K562 (cell line): Measurements from ENCODE around the gene CNPY2. TPM values are rescaled to one million over a fixed set of nuclear protein-coding genes. Genes with fewer than 3 reads are reported as not detected.

Source experiments
- ATAC-seq: fragments of 200-7000 bp; cut with Tn5 transposase; 3 replicates; pipeline ENCODE4 v1.9.1; 2020; ENCODE audit warnings: moderate library complexity
- BruUV-seq: library from RNA; stranded (reverse); fragments of 400-500 nt; replicated peaks from 2 replicates; lab custom pipeline; 2021; lab: Mats Ljungman, UMichigan
- CTCF ChIA-PET: fragments of 300-600 bp; formaldehyde crosslinking; extraction: SDS; loops from one replicate; lab custom pipeline; 2021; ENCODE audit warnings: low intra/inter-chr PET ratio; lab: Yijun Ruan, JAX
- POLR2A ChIA-PET: fragments of 300-600, 350-650 bp; sonication (Branson Sonifier 250); formaldehyde crosslinking; extraction: SDS; loops from one replicate; lab custom pipeline; 2021; ENCODE audit warnings: antibody characterized with exemption, inconsistent platforms; lab: Yijun Ruan, JAX
- DNase-seq, 4 experiments: peaks; one replicate each; pipeline versions ENCODE4 v3.0.0 to v3.0.0-alpha.2; 2011 to 2018; ENCODE audit warnings: low spot score in 3 of 4, mixed read lengths in 3 of 4; ENCODE audit errors: extremely low read depth in 1 of 4
- FAIRE-seq: peaks from 2 replicates; lab custom pipeline; 2011; peaks lifted over from hg19 to GRCh38; lab: Jason Lieb, UNC
- H2AFZ ChIP-seq: 2 replicates; pipeline ENCODE4 v1.6.0; 2011; ENCODE audit warnings: low read depth, low read length, control low read depth, inconsistent platforms
- H3K27ac ChIP-seq: fragments of 200-600 bp; 3 replicates; pipeline ENCODE4 v1.8.0; 2011; ENCODE audit warnings: low read depth, mild to moderate bottlenecking, control low read depth, inconsistent platforms, low read length, moderate library complexity, mixed read lengths; ENCODE audit errors: extremely low read depth
- H3K27me3 ChIP-seq, 2 experiments: fragments of 300-600 bp in 1 of 2; 2 replicates in 1 of 2; 3 replicates in 1 of 2; pipeline versions ENCODE4 v1.6.0 to v1.8.0; 2011; ENCODE audit warnings: inconsistent platforms in 2 of 2, low read length in 2 of 2, mild to moderate bottlenecking in 1 of 2, mixed read lengths in 1 of 2, moderate library complexity in 1 of 2; ENCODE audit not compliant: control insufficient read depth in 2 of 2, insufficient read depth in 2 of 2
- H3K36me3 ChIP-seq: fragments of 300-600 bp; 3 replicates; pipeline ENCODE4 v1.8.0; 2011; ENCODE audit warnings: mild to moderate bottlenecking, low read length, inconsistent platforms; ENCODE audit not compliant: control insufficient read depth, insufficient read depth
- H3K4me1 ChIP-seq, 2 experiments: fragments of 200-600 bp in 1 of 2; replicated peaks in 1 of 2; 2 replicates in 1 of 2; 3 replicates in 1 of 2; pipeline versions ENCODE4 v1.5.1 to v1.8.0; 2011; ENCODE audit warnings: inconsistent platforms in 2 of 2, low read length in 2 of 2, mild to moderate bottlenecking in 1 of 2, mixed read lengths in 1 of 2, moderate library complexity in 1 of 2; ENCODE audit not compliant: control insufficient read depth in 2 of 2, insufficient read depth in 2 of 2
- H3K4me2 ChIP-seq: 2 replicates; pipeline ENCODE4 v1.6.1; 2011; ENCODE audit warnings: low read length, control low read depth, inconsistent platforms, mixed read lengths; ENCODE audit not compliant: insufficient read depth
- H3K4me3 ChIP-seq: fragments of 200-600 bp; sonication (generic), shearing (Covaris generic); 2 replicates; pipeline ENCODE4 v1.5.1; 2016; ENCODE audit warnings: control low read depth, inconsistent platforms
- H3K79me2 ChIP-seq: fragments of 200-600 bp; 3 replicates; pipeline ENCODE4 v1.8.0; 2011; ENCODE audit warnings: low read length, inconsistent platforms; ENCODE audit not compliant: control insufficient read depth, insufficient read depth
- H3K9ac ChIP-seq, 2 experiments: 2 replicates each; pipeline versions ENCODE4 v1.6.0 to v1.6.1; 2011; ENCODE audit warnings: low read depth in 2 of 2, low read length in 2 of 2, control low read depth in 1 of 2, inconsistent platforms in 1 of 2, mild to moderate bottlenecking in 1 of 2, mixed read lengths in 1 of 2; ENCODE audit not compliant: insufficient read depth in 1 of 2
- H3K9me1 ChIP-seq: one replicate; pipeline ENCODE4 v1.6.0; 2011; ENCODE audit warnings: inconsistent platforms, mild to moderate bottlenecking, low read length, moderate library complexity; ENCODE audit not compliant: control insufficient read depth, insufficient read depth
- H3K9me3 ChIP-seq: replicated peaks from 2 replicates; pipeline ENCODE4 v1.5.1; 2011; ENCODE audit warnings: low read depth, low read length, inconsistent platforms; ENCODE audit not compliant: control insufficient read depth, insufficient read depth
- H4K20me1 ChIP-seq: replicated peaks from 2 replicates; pipeline ENCODE4 v1.6.1; 2011; ENCODE audit warnings: low read length, inconsistent platforms, mixed read lengths; ENCODE audit not compliant: control insufficient read depth, insufficient read depth
- AFF4 ChIP-seq: sonication (generic); formaldehyde crosslinking; IDR thresholded peaks from 2 replicates; pipeline ENCODE4 v1.8.0; 2023; ENCODE audit warnings: mild to moderate bottlenecking, missing genetic modification reagents
- CHD1 ChIP-seq: fragments of 200-600 bp; sonication (generic); IDR thresholded peaks from one replicate; pipeline ENCODE4 v1.6.1; 2012; ENCODE audit warnings: mild to moderate bottlenecking, moderate library complexity, low read length, inconsistent platforms
- DNMT1 ChIP-seq: fragments of 450-650 bp; IDR thresholded peaks from 2 replicates; pipeline ENCODE4 v1.6.1; 2016; ENCODE audit warnings: antibody characterized with exemption, mild to moderate bottlenecking
- GTF2F1 ChIP-seq: IDR thresholded peaks from 2 replicates; pipeline ENCODE4 v1.6.1; 2011; ENCODE audit warnings: low read depth, low read length, improper control_type of control experiment
- MYNN ChIP-seq, 2 experiments: sonication (generic); formaldehyde crosslinking in 1 of 2; IDR thresholded peaks; 2 replicates each; pipeline versions ENCODE4 v1.5.0 to v1.6.1; 2016 to 2020; ENCODE audit warnings: antibody characterized with exemption in 1 of 2, missing genetic modification reagents in 1 of 2
- PHB ChIP-seq: fragments of 250-450 bp; sonication (Bioruptor Pico); IDR thresholded peaks from 2 replicates; pipeline ENCODE4 v1.5.0; 2021
- RUNX1 ChIP-seq: sonication (generic); IDR thresholded peaks from 2 replicates; pipeline ENCODE4 v1.6.1; 2016; ENCODE audit warnings: antibody characterized with exemption, low read depth
- SRSF7 ChIP-seq: fragments of 200-400 bp; formaldehyde crosslinking; optimal IDR thresholded peaks from 2 replicates; pipeline ENCODE3; 2017; ENCODE audit warnings: mild to moderate bottlenecking, low read depth, low read length
- ZNF830 ChIP-seq: fragments of 250-450 bp; sonication (Bioruptor Pico); IDR thresholded peaks from 2 replicates; pipeline ENCODE4 v1.5.0; 2021; ENCODE audit warnings: mild to moderate bottlenecking
- WGBS: fragments of 100-300 bp; shearing (Covaris generic); methylation state at CpG from one replicate; pipeline ENCODE4 v1.1.6; 2016; ENCODE audit warnings: low coverage, mixed read lengths; ENCODE audit not compliant: insufficient coverage; ENCODE audit errors: missing lambda C conversion rate; 5-methylcytosine and 5-hydroxymethylcytosine counted together
- in situ Hi-C: fragments of 300-500 bp; cut with MboI; formaldehyde crosslinking; loops from 4 replicates; pipeline ENCODE4 v1.15.0; 2018; ENCODE audit warnings: inconsistent platforms, mixed read lengths
- intact Hi-C: fragments of 100-400 bp; cut with micrococcal nuclease; formaldehyde crosslinking; loops from 2 replicates; pipeline ENCODE4 v1.14.2; 2022
- polyA plus RNA-seq, 8 experiments: library from polyadenylated mRNA; depleted of rRNA in 4 of 8; stranded (reverse) in 5 of 8; unstranded in 3 of 8; fragments of >200 nt; fragmentation: Nextera tagmentation in 2 of 8; fragmentation: Illumina TruSeq in 1 of 8; extraction: Ambion mirVana in 2 of 8; extraction: Trizol in 1 of 8; gene quantifications; 2 replicates each; pipeline versions ENCODE4 v1.2.1 to v1.2.3, GENCODE V29; 2011 to 2014; ENCODE audit warnings: inconsistent platforms in 1 of 8, missing spikeins in 1 of 8
- total RNA-seq, 7 experiments: library from RNA; depleted of rRNA in 6 of 7; stranded (reverse); fragments of >200 nt in 6 of 7; fragmentation: Illumina TruSeq in 2 of 7; extraction: Trizol in 2 of 7; gene quantifications; 2 replicates each; pipeline versions ENCODE4 v1.2.1 to v1.2.3, GENCODE V29; 2011 to 2021; ENCODE audit warnings: low replicate concordance in 1 of 7

The CNPY2 gene
- total and polyA plus RNA-seq, 9 of the 15 experiments (the other 6 are each of a cell fraction or from before 2014, with no cell fraction given) = 33.8 to 190 (median 138) TPM

DNA sequence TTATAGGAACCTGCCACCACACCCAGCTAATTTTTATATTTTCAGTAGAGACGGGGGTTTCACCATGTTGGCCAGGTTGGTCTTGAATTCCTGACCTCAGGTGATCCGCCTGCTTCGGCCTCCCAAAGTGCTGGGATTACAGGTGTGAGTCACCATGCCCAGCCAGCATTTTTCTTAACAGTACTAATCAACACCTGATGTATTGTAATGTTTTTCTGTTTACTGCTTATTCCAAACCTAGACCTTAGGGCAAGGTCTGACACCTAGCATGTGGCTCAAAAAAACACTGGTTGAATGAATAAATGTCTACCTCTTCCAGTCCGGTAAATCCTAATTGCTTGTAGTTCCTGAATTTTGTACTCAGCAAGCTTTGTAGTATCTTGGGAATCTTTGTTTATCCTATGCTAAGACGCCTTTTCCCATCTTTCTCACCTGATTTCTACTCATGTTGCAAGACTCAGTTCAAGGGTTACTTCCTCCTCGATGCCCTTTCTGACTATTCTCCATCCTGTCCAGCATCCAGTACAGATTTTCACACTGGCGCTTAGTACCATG is 15.2 kb upstream of the CNPY2 start:
- H3K9me3 ChIP-seq = no peaks in the 10 kb centered on the region
- in situ Hi-C loops (no loop called here), intact Hi-C loops (no loop called here)
- CTCF ChIA-PET = no interaction called here
- H3K27ac ChIP-seq = no peak overlapping the region; the same call in 2 of the 3 replicates
- no peak for ATAC-seq
- H2AFZ ChIP-seq = no peak overlapping the region
- no peak overlapping the region for H3K9ac ChIP-seq
- FAIRE-seq = no peak
- no peak overlapping the region for H3K4me2 ChIP-seq
- no peak for DNase-seq
- H3K4me3 ChIP-seq = no peak overlapping the region
- POLR2A ChIA-PET = interaction anchor here (3.7 kb wide), 1 partner anchor 14 kb away, joined by 26 read pairs; the partner anchor contains the start of gene CNPY2
- peaks cover 18% of the 10 kb centered on the region for H3K36me3 ChIP-seq
- no peak for TF ChIP-seq GTF2F1
- TF ChIP-seq RUNX1 = no peak
- TF ChIP-seq MYNN (IDR thresholded peaks at IDR 0.05) = no peak
- no peak for TF ChIP-seq MYNN (CRISPR knock-in tag; IDR thresholded peaks at IDR 0.05)
- no peak for TF ChIP-seq AFF4 (CRISPR knock-in tag)
- TF ChIP-seq CHD1 = no peak
- no peak for TF ChIP-seq SRSF7
- no peak for TF ChIP-seq PHB (CRISPR knock-in tag)
- TF ChIP-seq ZNF830 (CRISPR knock-in tag) = no peak
- TF ChIP-seq DNMT1 = no peak
- 87% methylated on average over 7 of the region's 7 CpGs for WGBS
- H3K27me3 ChIP-seq = no peaks in the 10 kb centered on the region
- peaks cover 25 to 43% of the 10 kb centered on the region in 2 experiments for H3K4me1 ChIP-seq
- H4K20me1 ChIP-seq = no peaks in the 10 kb centered on the region
- no peaks in the 10 kb centered on the region for H3K9me1 ChIP-seq
- BruUV-seq = no TSS peak
- H3K79me2 ChIP-seq = peaks cover 17% of the 10 kb centered on the region
